HepG2 (cell line): ENCODE measurements around the gene ECHS1. TPM values are rescaled to one million over a fixed set of nuclear protein-coding genes. Genes with fewer than 3 reads are reported as not detected.
A peak's percentile ranks its signal among the peaks of the same experiment; 100 is the strongest.

ENCODE experiments used
- GLI4 ChIP-seq: sonication (generic); formaldehyde crosslinking; IDR thresholded peaks from 2 replicates; pipeline ENCODE4 v1.5.1; 2020; ENCODE audit warnings: missing genetic modification reagents, mild to moderate bottlenecking, moderate library complexity, borderline replicate concordance
- JARID2 ChIP-seq: sonication (generic); formaldehyde crosslinking; IDR thresholded peaks from 2 replicates; pipeline ENCODE4 v1.8.1; 2023; ENCODE audit warnings: missing genetic modification reagents, inconsistent platforms; ENCODE audit not compliant: insufficient replicate concordance
- KDM5B ChIP-seq: sonication (generic); formaldehyde crosslinking; IDR thresholded peaks from 2 replicates; pipeline ENCODE4 v1.4.0; 2020; ENCODE audit warnings: missing genetic modification reagents, mild to moderate bottlenecking, borderline replicate concordance
- KLF16 ChIP-seq, 2 experiments: sonication (generic) in 1 of 2; formaldehyde crosslinking in 1 of 2; IDR thresholded peaks; 2 replicates each; pipeline versions ENCODE4 v1.6.1 to v1.8.0; 2016 to 2023; ENCODE audit warnings: missing genetic modification reagents in 2 of 2, missing compliant biosample characterization in 1 of 2
- NPAS2 ChIP-seq: sonication (generic); formaldehyde crosslinking; IDR thresholded peaks from 2 replicates; pipeline ENCODE4 v1.8.0; 2022; ENCODE audit warnings: mild to moderate bottlenecking, missing genetic modification reagents, borderline replicate concordance
- PHF20 ChIP-seq: sonication (generic); formaldehyde crosslinking; IDR thresholded peaks from 2 replicates; pipeline ENCODE4 v1.5.0; 2020; ENCODE audit warnings: mild to moderate bottlenecking, missing genetic modification reagents
- PHF21A ChIP-seq: sonication (generic); formaldehyde crosslinking; IDR thresholded peaks from 2 replicates; pipeline ENCODE4 v1.5.0; 2020; ENCODE audit warnings: mild to moderate bottlenecking, missing genetic modification reagents
- POLR2AphosphoS5 ChIP-seq: IDR thresholded peaks from 2 replicates; pipeline ENCODE4 v1.6.1; 2012; ENCODE audit warnings: low read depth, low read length
- SMAD3 ChIP-seq: sonication (generic); formaldehyde crosslinking; IDR thresholded peaks from 2 replicates; pipeline ENCODE4 v1.4.0; 2020; ENCODE audit warnings: missing genetic modification reagents
- ZNF790 ChIP-seq: sonication (generic); formaldehyde crosslinking; IDR thresholded peaks from 2 replicates; pipeline ENCODE4 v1.8.0; 2022; ENCODE audit warnings: missing genetic modification reagents, mild to moderate bottlenecking, borderline replicate concordance
- polyA plus RNA-seq, 8 experiments: library from polyadenylated mRNA; depleted of rRNA in 3 of 8; stranded (reverse) in 7 of 8; unstranded in 1 of 8; fragments of >200 nt; fragmentation: Illumina TruSeq in 4 of 8; extraction: Trizol in 4 of 8; gene quantifications; 2 replicates each; pipeline versions ENCODE4 v1.2.1 to v1.2.3, GENCODE V29; 2011 to 2016; ENCODE audit warnings: low read depth in 4 of 8, missing spikeins in 1 of 8, mixed read lengths in 1 of 8; ENCODE audit not compliant: insufficient read depth in 1 of 8
- total RNA-seq, 5 experiments: library from RNA; depleted of rRNA; stranded (reverse); fragments of >200 nt; fragmentation: Illumina TruSeq; extraction: Trizol; gene quantifications; 2 replicates each; pipeline ENCODE4 v1.2.3, GENCODE V29; 2016; ENCODE audit warnings: low read depth in 1 of 5
- TF ChIP-seq, protein P1 (sequence below): sonication (generic); IDR thresholded peaks from 2 replicates; pipeline ENCODE4 v1.6.1; 2016; ENCODE audit warnings: low read depth, borderline replicate concordance
- TF ChIP-seq, protein P2 (sequence below), 2 experiments: sonication (generic) in 1 of 2; formaldehyde crosslinking in 1 of 2; IDR thresholded peaks; 2 replicates each; pipeline versions ENCODE4 v1.4.0 to v1.6.1; 2016 to 2020; ENCODE audit warnings: borderline replicate concordance in 1 of 2, low read depth in 1 of 2, mild to moderate bottlenecking in 1 of 2, missing genetic modification reagents in 1 of 2
- TF ChIP-seq, protein P3 (sequence below): sonication (generic); formaldehyde crosslinking; conservative IDR thresholded peaks from 2 replicates; pipeline ENCODE4 v1.4.0; 2020; ENCODE audit warnings: mild to moderate bottlenecking, missing genetic modification reagents, moderate library complexity
- TF ChIP-seq, protein P4 (sequence below): sonication (generic); formaldehyde crosslinking; IDR thresholded peaks from 2 replicates; pipeline ENCODE4 v1.5.1; 2020; ENCODE audit warnings: missing genetic modification reagents, mild to moderate bottlenecking, borderline replicate concordance

The ECHS1 gene
- total and polyA plus RNA-seq, 2 of the 13 experiments (the other 11 are each of a cell fraction or from before 2014, with no cell fraction given), result 32.7 to 195 TPM

DNA sequence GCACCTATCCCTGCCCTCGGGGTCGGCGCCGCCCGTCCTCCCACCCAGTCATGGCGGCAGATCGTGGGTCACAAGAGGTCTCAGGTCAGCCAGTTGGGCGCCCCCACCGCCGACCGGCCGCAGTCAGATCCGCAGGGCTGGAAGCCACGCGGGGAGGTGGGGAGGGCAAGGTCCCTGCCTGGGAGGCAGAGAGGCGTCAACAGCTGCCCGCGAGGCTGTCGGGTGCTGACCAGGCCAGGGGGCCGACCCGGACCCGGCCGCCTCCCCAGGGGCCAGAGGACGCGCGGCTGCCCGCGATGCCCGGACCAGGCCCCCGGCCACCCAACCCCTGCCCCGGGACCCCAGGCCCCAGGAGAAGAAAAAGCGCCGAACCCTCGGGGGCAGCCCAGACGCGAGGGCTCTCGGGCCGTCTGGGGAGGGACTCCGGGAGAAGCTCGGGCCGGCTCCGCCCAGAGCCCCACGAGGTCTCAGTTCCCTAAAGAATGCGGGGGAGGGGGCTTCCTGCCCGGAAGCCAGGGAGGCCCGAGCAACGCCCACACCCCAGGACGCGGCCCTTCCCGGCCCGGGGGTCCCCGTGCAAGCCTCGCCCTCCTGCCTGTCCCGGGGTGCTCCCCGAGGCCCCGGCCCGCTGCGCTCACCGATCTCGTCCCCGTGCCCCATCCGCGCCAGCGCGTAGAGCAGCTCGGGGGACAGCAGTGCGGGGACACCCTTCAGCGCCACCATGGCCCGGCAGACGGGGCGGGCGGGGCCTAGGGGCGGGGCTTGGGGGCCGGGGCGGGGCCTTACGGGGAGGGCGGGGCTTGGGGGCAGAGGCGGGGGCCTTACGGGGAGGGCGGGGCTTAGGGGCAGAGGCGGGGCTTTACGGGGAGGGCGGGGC is 15.6 kb downstream of the ECHS1 start, which contains the start of gene FUOM (continued):
- TF ChIP-seq, protein P1, sequence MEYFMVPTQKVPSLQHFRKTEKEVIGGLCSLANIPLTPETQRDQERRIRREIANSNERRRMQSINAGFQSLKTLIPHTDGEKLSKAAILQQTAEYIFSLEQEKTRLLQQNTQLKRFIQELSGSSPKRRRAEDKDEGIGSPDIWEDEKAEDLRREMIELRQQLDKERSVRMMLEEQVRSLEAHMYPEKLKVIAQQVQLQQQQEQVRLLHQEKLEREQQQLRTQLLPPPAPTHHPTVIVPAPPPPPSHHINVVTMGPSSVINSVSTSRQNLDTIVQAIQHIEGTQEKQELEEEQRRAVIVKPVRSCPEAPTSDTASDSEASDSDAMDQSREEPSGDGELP, result no peak; the same call in 1 of the 2 replicates
- TF ChIP-seq KLF16 (CRISPR knock-in tag; IDR thresholded peaks at IDR 0.05), result peak in 1 of 2 experiments; percentile 55; a peak in 1 of 4 replicates
- TF ChIP-seq, protein P2, sequence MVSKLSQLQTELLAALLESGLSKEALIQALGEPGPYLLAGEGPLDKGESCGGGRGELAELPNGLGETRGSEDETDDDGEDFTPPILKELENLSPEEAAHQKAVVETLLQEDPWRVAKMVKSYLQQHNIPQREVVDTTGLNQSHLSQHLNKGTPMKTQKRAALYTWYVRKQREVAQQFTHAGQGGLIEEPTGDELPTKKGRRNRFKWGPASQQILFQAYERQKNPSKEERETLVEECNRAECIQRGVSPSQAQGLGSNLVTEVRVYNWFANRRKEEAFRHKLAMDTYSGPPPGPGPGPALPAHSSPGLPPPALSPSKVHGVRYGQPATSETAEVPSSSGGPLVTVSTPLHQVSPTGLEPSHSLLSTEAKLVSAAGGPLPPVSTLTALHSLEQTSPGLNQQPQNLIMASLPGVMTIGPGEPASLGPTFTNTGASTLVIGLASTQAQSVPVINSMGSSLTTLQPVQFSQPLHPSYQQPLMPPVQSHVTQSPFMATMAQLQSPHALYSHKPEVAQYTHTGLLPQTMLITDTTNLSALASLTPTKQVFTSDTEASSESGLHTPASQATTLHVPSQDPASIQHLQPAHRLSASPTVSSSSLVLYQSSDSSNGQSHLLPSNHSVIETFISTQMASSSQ (IDR thresholded peaks at IDR 0.05; ENCODE audit: low read depth), result no peak
- TF ChIP-seq, protein P2 (CRISPR knock-in tag; IDR thresholded peaks at IDR 0.05; ENCODE audit: borderline replicate concordance), result no peak
- peak; percentile 69 for TF ChIP-seq POLR2AphosphoS5
- 0 out of 2 replicates have a peak, but pooled peaks have one; percentile 3 for TF ChIP-seq SMAD3 (CRISPR knock-in tag)
- TF ChIP-seq ZNF790 (CRISPR knock-in tag), result peak; percentile 94; the same call in 1 of the 2 replicates
- TF ChIP-seq, protein P3, sequence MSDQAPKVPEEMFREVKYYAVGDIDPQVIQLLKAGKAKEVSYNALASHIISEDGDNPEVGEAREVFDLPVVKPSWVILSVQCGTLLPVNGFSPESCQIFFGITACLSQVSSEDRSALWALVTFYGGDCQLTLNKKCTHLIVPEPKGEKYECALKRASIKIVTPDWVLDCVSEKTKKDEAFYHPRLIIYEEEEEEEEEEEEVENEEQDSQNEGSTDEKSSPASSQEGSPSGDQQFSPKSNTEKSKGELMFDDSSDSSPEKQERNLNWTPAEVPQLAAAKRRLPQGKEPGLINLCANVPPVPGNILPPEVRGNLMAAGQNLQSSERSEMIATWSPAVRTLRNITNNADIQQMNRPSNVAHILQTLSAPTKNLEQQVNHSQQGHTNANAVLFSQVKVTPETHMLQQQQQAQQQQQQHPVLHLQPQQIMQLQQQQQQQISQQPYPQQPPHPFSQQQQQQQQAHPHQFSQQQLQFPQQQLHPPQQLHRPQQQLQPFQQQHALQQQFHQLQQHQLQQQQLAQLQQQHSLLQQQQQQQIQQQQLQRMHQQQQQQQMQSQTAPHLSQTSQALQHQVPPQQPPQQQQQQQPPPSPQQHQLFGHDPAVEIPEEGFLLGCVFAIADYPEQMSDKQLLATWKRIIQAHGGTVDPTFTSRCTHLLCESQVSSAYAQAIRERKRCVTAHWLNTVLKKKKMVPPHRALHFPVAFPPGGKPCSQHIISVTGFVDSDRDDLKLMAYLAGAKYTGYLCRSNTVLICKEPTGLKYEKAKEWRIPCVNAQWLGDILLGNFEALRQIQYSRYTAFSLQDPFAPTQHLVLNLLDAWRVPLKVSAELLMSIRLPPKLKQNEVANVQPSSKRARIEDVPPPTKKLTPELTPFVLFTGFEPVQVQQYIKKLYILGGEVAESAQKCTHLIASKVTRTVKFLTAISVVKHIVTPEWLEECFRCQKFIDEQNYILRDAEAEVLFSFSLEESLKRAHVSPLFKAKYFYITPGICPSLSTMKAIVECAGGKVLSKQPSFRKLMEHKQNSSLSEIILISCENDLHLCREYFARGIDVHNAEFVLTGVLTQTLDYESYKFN (CRISPR knock-in tag), result 0 out of 2 replicates have a peak, but pooled peaks have one; percentile 10
- no peak for TF ChIP-seq JARID2
- TF ChIP-seq NPAS2, result no peak
- TF ChIP-seq GLI4, result peak; percentile 61; the same call in 1 of the 2 replicates
- peak; percentile 65; the same call in 1 of the 2 replicates for TF ChIP-seq PHF20
- peak; percentile 71; the same call in 1 of the 2 replicates for TF ChIP-seq KDM5B (CRISPR knock-in tag)
- peak; percentile 64; the same call in 1 of the 2 replicates for TF ChIP-seq PHF21A (CRISPR knock-in tag)
- TF ChIP-seq, protein P4, sequence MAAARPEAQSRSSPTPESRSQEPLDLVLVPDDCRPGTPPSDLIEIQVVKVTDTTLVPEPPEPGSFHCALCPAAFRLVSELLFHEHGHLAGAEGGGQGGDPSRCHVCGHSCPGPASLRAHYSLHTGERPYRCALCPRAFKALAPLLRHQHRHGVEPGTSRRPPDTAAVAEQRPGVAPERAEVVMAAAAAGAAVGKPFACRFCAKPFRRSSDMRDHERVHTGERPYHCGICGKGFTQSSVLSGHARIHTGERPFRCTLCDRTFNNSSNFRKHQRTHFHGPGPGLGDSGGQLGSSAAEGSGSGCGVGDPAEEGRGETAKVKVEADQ (CRISPR knock-in tag), result peak; percentile 67; the same call in 1 of the 2 replicates
